ENCODE results near the gene WFDC5. TPM values are rescaled to one million over a fixed set of nuclear protein-coding genes. Genes with fewer than 3 reads are reported as not detected.

The WFDC5 gene
- total and polyA plus RNA-seq, 4 donors, result 0.11 to 0.57 TPM; not detected in 2

- no peak overlapping the region for H3K4me3 ChIP-seq
Observed at GRCh38 chr20:45118028-45118427, 3.1 kb upstream of the WFDC5 start.

GRCh38 chr20:45117581-45117980 is 2.6 kb upstream of the WFDC5 start:
- no peak overlapping the region for H3K4me3 ChIP-seq
- H3K9ac ChIP-seq (ENCODE audit: insufficient read depth in 1 of 2, low read length in 2 of 2), result no peak overlapping the region
- no peaks in the 10 kb centered on the region for H3K27me3 ChIP-seq (ENCODE audit: control insufficient read depth in 3 of 3, insufficient read depth in 3 of 3, low read length in 2 of 3)
- 59 to 82% methylated on average over 4 of the region's 4 CpGs for WGBS, 2 donors
- peaks cover 0 to 5% (median 0%) of the 10 kb centered on the region in 4 donors for H3K9me3 ChIP-seq (ENCODE audit: control insufficient read depth in 4 of 4, insufficient read depth in 3 of 4, low read length in 3 of 4)
- H3K36me3 ChIP-seq (ENCODE audit: control insufficient read depth in 4 of 4, insufficient read depth in 4 of 4, low read length in 4 of 4), result no peaks in the 10 kb centered on the region
- ATAC-seq (ENCODE audit: insufficient read depth, low FRiP score), result no peak
- no peak overlapping the region for H3K27ac ChIP-seq (ENCODE audit: low read depth in 1 of 2, low read length in 1 of 2)
- no peaks in the 10 kb centered on the region for H3K4me1 ChIP-seq (ENCODE audit: control insufficient read depth in 5 of 5, insufficient read depth in 5 of 5, low read length in 5 of 5)
- TF ChIP-seq CTCF (IDR thresholded peaks at IDR 0.05; ENCODE audit: control extremely low read depth, extremely low read depth), result no peak
- DNase-seq, result no peak

More at GRCh38 chr20:45118028-45118427, 3.1 kb upstream of the WFDC5 start:
- no peak for ATAC-seq (ENCODE audit: insufficient read depth, low FRiP score)
- H3K9me3 ChIP-seq (ENCODE audit: control insufficient read depth in 4 of 4, insufficient read depth in 3 of 4, low read length in 3 of 4), result peaks cover 0 to 5% (median 0%) of the 10 kb centered on the region in 4 donors
- WGBS, 2 donors, result 84 to 92% methylated on average over 2 of the region's 2 CpGs
- H3K4me1 ChIP-seq (ENCODE audit: control insufficient read depth in 5 of 5, insufficient read depth in 5 of 5, low read length in 5 of 5), result no peaks in the 10 kb centered on the region
- no peak overlapping the region for H3K27ac ChIP-seq (ENCODE audit: low read depth in 1 of 2, low read length in 1 of 2)
- no peak overlapping the region for H3K9ac ChIP-seq (ENCODE audit: insufficient read depth in 1 of 2, low read length in 2 of 2)
- no peak for DNase-seq
- no peaks in the 10 kb centered on the region for H3K27me3 ChIP-seq (ENCODE audit: control insufficient read depth in 3 of 3, insufficient read depth in 3 of 3, low read length in 2 of 3)
- H3K36me3 ChIP-seq (ENCODE audit: control insufficient read depth in 4 of 4, insufficient read depth in 4 of 4, low read length in 4 of 4), result no peaks in the 10 kb centered on the region
- TF ChIP-seq CTCF (IDR thresholded peaks at IDR 0.05; ENCODE audit: control extremely low read depth, extremely low read depth), result no peak

GRCh38 chr20:45115829-45116228 is 855 bp upstream of the WFDC5 start:
- H3K4me1 ChIP-seq (ENCODE audit: control insufficient read depth in 5 of 5, insufficient read depth in 5 of 5, low read length in 5 of 5), result peaks cover 0 to 2% (median 0%) of the 10 kb centered on the region in 5 donors
- DNase-seq (no peak), ATAC-seq (ENCODE audit: insufficient read depth, low FRiP score) (no peak)
- no peak overlapping the region for H3K9ac ChIP-seq (ENCODE audit: insufficient read depth in 1 of 2, low read length in 2 of 2)
- WGBS, 2 donors, result 85 to 88% methylated on average over 4 of the region's 4 CpGs
- H3K36me3 ChIP-seq (ENCODE audit: control insufficient read depth in 4 of 4, insufficient read depth in 4 of 4, low read length in 4 of 4), result no peaks in the 10 kb centered on the region
- H3K9me3 ChIP-seq (ENCODE audit: control insufficient read depth in 4 of 4, insufficient read depth in 3 of 4, low read length in 3 of 4), result peaks cover 0 to 3% (median 0%) of the 10 kb centered on the region in 4 donors
- no peak for TF ChIP-seq CTCF (IDR thresholded peaks at IDR 0.05; ENCODE audit: control extremely low read depth, extremely low read depth)
- H3K27me3 ChIP-seq (ENCODE audit: control insufficient read depth in 3 of 3, insufficient read depth in 3 of 3, low read length in 2 of 3), result peaks cover 0 to 8% (median 0%) of the 10 kb centered on the region in 3 donors
- H3K27ac ChIP-seq (ENCODE audit: low read depth in 1 of 2, low read length in 1 of 2), result no peak overlapping the region
- H3K4me3 ChIP-seq, result no peak overlapping the region

- H3K27me3 ChIP-seq (ENCODE audit: control insufficient read depth in 3 of 3, insufficient read depth in 3 of 3, low read length in 2 of 3), result peaks cover 0 to 8% (median 0%) of the 10 kb centered on the region in 3 donors
- ATAC-seq (ENCODE audit: insufficient read depth, low FRiP score), result no peak
Observed at GRCh38 chr20:45115386-45115774, 406 bp upstream of the WFDC5 start.

More at GRCh38 chr20:45115386-45115774, 406 bp upstream of the WFDC5 start:
- Histone ChIP-seq H3K9ac (ENCODE audit: insufficient read depth in 1 of 2, low read length in 2 of 2) (no peak overlapping the region), H3K4me1 (ENCODE audit: control insufficient read depth in 5 of 5, insufficient read depth in 5 of 5, low read length in 5 of 5) (peaks cover 0 to 2% (median 0%) of the 10 kb centered on the region in 5 donors), H3K4me3 (no peak overlapping the region), H3K9me3 (ENCODE audit: control insufficient read depth in 4 of 4, insufficient read depth in 3 of 4, low read length in 3 of 4) (no peaks in the 10 kb centered on the region), H3K36me3 (ENCODE audit: control insufficient read depth in 4 of 4, insufficient read depth in 4 of 4, low read length in 4 of 4) (no peaks in the 10 kb centered on the region), H3K27ac (ENCODE audit: low read depth in 1 of 2, low read length in 1 of 2) (no peak overlapping the region)
- TF ChIP-seq CTCF (IDR thresholded peaks at IDR 0.05; ENCODE audit: control extremely low read depth, extremely low read depth), result no peak
- no peak for DNase-seq
- WGBS, 2 donors, result 78 to 84% methylated on average over 3 of the region's 3 CpGs
